ENCODE data around the gene SPAG17.

The SPAG17 gene

GRCh38 chr1:118204648-118205047, 19.6 kb upstream of the SPAG17 start:
- no peak for TF ChIP-seq YY1 (IDR thresholded peaks at IDR 0.05; ENCODE audit: low read depth)
- TF ChIP-seq USF1 (IDR thresholded peaks at IDR 0.05), result no peak
- TF ChIP-seq RAD21 (IDR thresholded peaks at IDR 0.05; ENCODE audit: low read depth), result no peak
- TF ChIP-seq FOXM1 (IDR thresholded peaks at IDR 0.05; ENCODE audit: borderline replicate concordance, low read depth), result no peak
- TF ChIP-seq NFIC (IDR thresholded peaks at IDR 0.05), result no peak
- no peak for TF ChIP-seq ZBTB7A (IDR thresholded peaks at IDR 0.05; ENCODE audit: low read depth)
- TF ChIP-seq TCF12 (IDR thresholded peaks at IDR 0.05; ENCODE audit: low read depth), result no peak
- no peak for TF ChIP-seq EGR1 (IDR thresholded peaks at IDR 0.05)
- no peak for TF ChIP-seq REST (IDR thresholded peaks at IDR 0.05; ENCODE audit: low read depth)
- no peak for TF ChIP-seq TEAD4 (IDR thresholded peaks at IDR 0.05)
- no peak for TF ChIP-seq TAF1 (IDR thresholded peaks at IDR 0.05; ENCODE audit: low read depth)
- TF ChIP-seq CREB1 (IDR thresholded peaks at IDR 0.05; ENCODE audit: low read depth), result no peak

GRCh38 chr1:118204105-118204504, 19.1 kb upstream of the SPAG17 start:
- TF ChIP-seq CEBPB (IDR thresholded peaks at IDR 0.05) (no peak), USF1 (IDR thresholded peaks at IDR 0.05) (no peak), MAX (IDR thresholded peaks at IDR 0.05) (no peak), ZBTB7A (IDR thresholded peaks at IDR 0.05; ENCODE audit: low read depth) (no peak), FOXM1 (IDR thresholded peaks at IDR 0.05; ENCODE audit: borderline replicate concordance, low read depth) (no peak), YY1 (IDR thresholded peaks at IDR 0.05; ENCODE audit: low read depth) (no peak), RAD21 (IDR thresholded peaks at IDR 0.05; ENCODE audit: low read depth) (no peak), TEAD4 (IDR thresholded peaks at IDR 0.05) (no peak), TAF1 (IDR thresholded peaks at IDR 0.05; ENCODE audit: low read depth) (no peak), REST (IDR thresholded peaks at IDR 0.05; ENCODE audit: low read depth) (no peak), CREB1 (IDR thresholded peaks at IDR 0.05; ENCODE audit: low read depth) (no peak), EP300 (IDR thresholded peaks at IDR 0.05; ENCODE audit: borderline replicate concordance) (no peak), EGR1 (IDR thresholded peaks at IDR 0.05) (no peak), TCF12 (IDR thresholded peaks at IDR 0.05; ENCODE audit: low read depth) (no peak), NFIC (IDR thresholded peaks at IDR 0.05) (no peak)

- TF ChIP-seq TEAD4 (IDR thresholded peaks at IDR 0.05), result no peak
- TF ChIP-seq RAD21 (IDR thresholded peaks at IDR 0.05; ENCODE audit: low read depth), result no peak
- TF ChIP-seq EP300 (IDR thresholded peaks at IDR 0.05; ENCODE audit: borderline replicate concordance), result no peak
- TF ChIP-seq CREB1 (IDR thresholded peaks at IDR 0.05; ENCODE audit: low read depth), result no peak
- no peak for TF ChIP-seq ZBTB7A (IDR thresholded peaks at IDR 0.05; ENCODE audit: low read depth)
- TF ChIP-seq MAX (IDR thresholded peaks at IDR 0.05), result no peak
- no peak for TF ChIP-seq YY1 (IDR thresholded peaks at IDR 0.05; ENCODE audit: low read depth)
- no peak for TF ChIP-seq REST (IDR thresholded peaks at IDR 0.05; ENCODE audit: low read depth)
- TF ChIP-seq TCF12 (IDR thresholded peaks at IDR 0.05; ENCODE audit: low read depth), result no peak
These were observed 17.1 kb upstream of the SPAG17 start for GRCh38 chr1:118202076-118202608.

GRCh38 chr1:118201524-118201923, 16.5 kb upstream of the SPAG17 start:
- TF ChIP-seq TCF12 (IDR thresholded peaks at IDR 0.05; ENCODE audit: low read depth) (no peak), YY1 (IDR thresholded peaks at IDR 0.05; ENCODE audit: low read depth) (no peak), CEBPB (IDR thresholded peaks at IDR 0.05) (no peak), USF1 (IDR thresholded peaks at IDR 0.05) (no peak), EP300 (IDR thresholded peaks at IDR 0.05; ENCODE audit: borderline replicate concordance) (no peak)

All from Ishikawa (cell line).